Right lobe of liver (tissue), 6 donors: Measurements from ENCODE around the gene TSPO. TPM values are rescaled to one million over a fixed set of nuclear protein-coding genes. Genes with fewer than 3 reads are reported as not detected.
"Not testable (repeated sequence)": the region's sequence is repeated elsewhere in the genome, so short reads cannot be mapped to it uniquely, and the experiment has no call there.

Source experiments
- ATAC-seq, 4 donors: fragments of 200-7000 bp; cut with Tn5 transposase; one replicate each; pipeline ENCODE4 v1.9.1; 2020; ENCODE audit warnings: mild to moderate bottlenecking in 4 of 4, moderate library complexity in 4 of 4
- DNase-seq, 3 donors: peaks; one replicate each; pipeline ENCODE4 v3.0.0-alpha.2; 2020
- H3K27ac ChIP-seq, 3 donors: fragments of 200-600 bp; one replicate each; pipeline ENCODE4 v1.8.0; 2022
- H3K27me3 ChIP-seq, 2 donors: fragments of 200-600 bp; one replicate each; pipeline ENCODE4 v1.8.0; 2022
- H3K36me3 ChIP-seq, 4 donors: fragments of 200-600 bp; sonication (generic) in 1 of 4; one replicate each; pipeline versions ENCODE4 v1.5.1 to v1.8.0; 2017 to 2022; ENCODE audit warnings: control low read depth in 1 of 4
- H3K4me1 ChIP-seq, 4 donors: fragments of 200-600 bp; sonication (generic) in 1 of 4; one replicate each; pipeline versions ENCODE4 v1.5.1 to v1.8.0; 2017 to 2022; ENCODE audit warnings: control low read depth in 1 of 4
- H3K4me3 ChIP-seq, 3 donors: fragments of 200-600 bp; one replicate each; pipeline ENCODE4 v1.8.0; 2022
- H3K9me3 ChIP-seq, 4 donors: fragments of 200-600 bp; sonication (generic) in 1 of 4; one replicate each; pipeline versions ENCODE4 v1.5.1 to v1.8.0; 2017 to 2022; ENCODE audit warnings: control low read depth in 1 of 4
- CTCF ChIP-seq, 4 donors: fragments of 200-600 bp in 3 of 4; fragments of 450-650 bp in 1 of 4; IDR thresholded peaks; one replicate each; pipeline versions ENCODE4 v1.5.1 to v1.8.0; 2016 to 2022; ENCODE audit warnings: antibody characterized with exemption in 4 of 4, mild to moderate bottlenecking in 2 of 4
- POLR2A ChIP-seq: fragments of 450-650 bp; IDR thresholded peaks from one replicate; pipeline ENCODE4 v1.6.1; 2017; ENCODE audit warnings: antibody characterized with exemption, mild to moderate bottlenecking
- WGBS: methylation state at CpG from one replicate; pipeline ENCODE4 v1.1.6; 2018; ENCODE audit warnings: low coverage, low lambda C conversion rate; ENCODE audit not compliant: insufficient coverage; ENCODE audit errors: missing lambda C conversion rate; 5-methylcytosine and 5-hydroxymethylcytosine counted together
- intact Hi-C, 2 donors: fragments of 100-400 bp; cut with DNase I; formaldehyde crosslinking; loops; one replicate each; pipeline versions ENCODE4 v1.11.2 to v1.14.1; 2022
- long read RNA-seq: library from polyadenylated mRNA; unstranded; transcript quantifications from one replicate; pipeline ENCODE4 v2.0.0, GENCODE V29; 2019
- total RNA-seq, 6 experiments: library from RNA; depleted of rRNA in 2 of 6; stranded (reverse); fragments of >200 nt in 2 of 6; fragmentation: NEBNext Ultra II Directional in 3 of 6; extraction: Animal tissue kit (Norgen Biotek cat#: 25700) in 3 of 6; gene quantifications; one replicate each; pipeline versions ENCODE4 v1.1.0 to v1.2.4, GENCODE V29; 2016 to 2023
- donor health status: DM: no; HTN: yes; CAD: no.
- donor health status: DM: no; HTN: no; CAD: no.
- donor health status: DM: no; HTN: no; CAD: no.
- donor health status: DM: no; HTN: yes; CAD: no.
- donor health status: DM: no; HTN: yes; CAD: no.

Gene TSPO
- total RNA-seq: 100 to 1,000 TPM in 2 of 6 experiments, 10 to 100 TPM in 4; 18.1 to 198 (median 31.9) TPM
- long read RNA-seq, transcript TSPO-202 (4 exons, 881 nt): major isoform, 18 of 18 reads
- long read RNA-seq, partial matches to known transcripts: 0 of 18 reads
- long read RNA-seq, other reads (novel, unspliced or antisense): 0 of 18 reads

GRCh38 chr22:43151251-43152002 is at the start of gene TSPO:
TSPO (plus strand) TSS chr22:43151559; CDS start chr22:43159239, 7,680 bp downstream.
- 0% methylated on average over 1 of the region's 75 CpGs for WGBS
- Histone ChIP-seq H3K9me3 (no peaks in the 10 kb centered on the region), H3K36me3 (no peaks in the 10 kb centered on the region), H3K27ac (peak within 1 kb of the TSS; percentile 57 to 72 (median 59)), H3K4me1 (peaks cover 0 to 16% (median 0%) of the 10 kb centered on the region in 4 donors), H3K4me3 (peak within 1 kb of the TSS; percentile 61 to 77 (median 74)), H3K27me3 (no peaks in the 10 kb centered on the region)
- ATAC-seq (peak; percentile 82 to 92 (median 88)), DNase-seq (peak; percentile 86 to 87 (median 86))
- intact Hi-C loops: no loop called here
- TF ChIP-seq POLR2A (peak; percentile 54), CTCF (IDR thresholded peaks at IDR 0.05) (no peak)

- ATAC-seq: peak in 3 of 4 donors; percentile 20 to 65 (median 31)
- H3K9me3 ChIP-seq, H3K4me3 ChIP-seq, H3K27me3 ChIP-seq, H3K36me3 ChIP-seq, intact Hi-C loops: not testable (repeated sequence)
- DNase-seq: peak in 1 of 3 donors; percentile 71
- 49% methylated on average over 11 of the region's 15 CpGs for WGBS
- peaks cover 0 to 17% (median 0%) of the 10 kb centered on the region in 4 donors for H3K4me1 ChIP-seq
- H3K27ac ChIP-seq: peak overlapping the region in 1 of 3 donors; percentile 40
Measured at GRCh38 chr22:43104056-43104625, 47.2 kb upstream of the TSPO start.

GRCh38 chr22:43104950-43105349 is 46.4 kb upstream of the TSPO start:
- H3K4me3 ChIP-seq, H3K9me3 ChIP-seq, H3K27me3 ChIP-seq, ATAC-seq, H3K36me3 ChIP-seq, intact Hi-C loops, H3K27ac ChIP-seq, DNase-seq: not testable (repeated sequence)
- 100% methylated on average over 3 of the region's 3 CpGs for WGBS
- peaks cover 0 to 18% (median 0%) of the 10 kb centered on the region in 4 donors for H3K4me1 ChIP-seq

GRCh38 chr22:43106302-43106701 is 45.1 kb upstream of the TSPO start:
- intact Hi-C loops: no loop called here
- peaks cover 0 to 32% (median 0%) of the 10 kb centered on the region in 4 donors for H3K4me1 ChIP-seq
- H3K9me3 ChIP-seq: no peaks in the 10 kb centered on the region
- TF ChIP-seq POLR2A (no peak), CTCF (IDR thresholded peaks at IDR 0.05) (no peak)
- no peaks in the 10 kb centered on the region for H3K27me3 ChIP-seq
- WGBS: 72% methylated on average over 5 of the region's 8 CpGs
- H3K27ac ChIP-seq: no peak overlapping the region
- DNase-seq (no peak), ATAC-seq (no peak)
- no peak overlapping the region for H3K4me3 ChIP-seq
- no peaks in the 10 kb centered on the region for H3K36me3 ChIP-seq

- intact Hi-C loops: no loop called here
- DNase-seq: no peak
- no peak for ATAC-seq
Measured at GRCh38 chr22:43109511-43109910, 41.8 kb upstream of the TSPO start.

More at GRCh38 chr22:43109511-43109910, 41.8 kb upstream of the TSPO start:
- H3K4me3 ChIP-seq: no peak overlapping the region
- H3K9me3 ChIP-seq: no peaks in the 10 kb centered on the region
- WGBS: 66% methylated on average over 4 of the region's 5 CpGs
- no peaks in the 10 kb centered on the region for H3K27me3 ChIP-seq
- TF ChIP-seq CTCF (IDR thresholded peaks at IDR 0.05) (no peak), POLR2A (no peak)
- no peak overlapping the region for H3K27ac ChIP-seq
- peaks cover 0 to 22% (median 0%) of the 10 kb centered on the region in 4 donors for H3K4me1 ChIP-seq
- H3K36me3 ChIP-seq: no peaks in the 10 kb centered on the region
